ENCODE data around the gene ZNF699. TPM values are rescaled to one million over a fixed set of nuclear protein-coding genes. Genes with fewer than 3 reads are reported as not detected.

Gene ZNF699
- total and polyA plus RNA-seq, 2 of the 4 experiments (the other 2 are of a cell fraction) = 1.3 to 7.3 TPM

- Histone ChIP-seq H2AK5ac (ENCODE audit: low read depth, low read length) (no peak overlapping the region), H2BK15ac (ENCODE audit: low read depth, low read length) (no peak overlapping the region), H3K79me1 (ENCODE audit: low read depth in 1 of 2, low read length in 2 of 2) (no peaks in the 10 kb centered on the region), H3K36me3 (ENCODE audit: control insufficient read depth, insufficient read depth, low read length) (no peaks in the 10 kb centered on the region; the same call in 1 of the 2 replicates), H3K4me1 (ENCODE audit: control insufficient read depth, insufficient read depth, low read length) (no peaks in the 10 kb centered on the region), H2AFZ (replicated peaks; ENCODE audit: low read length, poor library complexity) (no peak overlapping the region), H3K9ac (ENCODE audit: low read depth, low read length) (no peak overlapping the region), H4K20me1 (ENCODE audit: insufficient read depth, low read length) (no peaks in the 10 kb centered on the region), H2BK5ac (ENCODE audit: low read depth, low read length, poor library complexity, severe bottlenecking) (no peak overlapping the region), H3K4me3 (ENCODE audit: insufficient read depth, low read depth, low read length) (no peak overlapping the region), H3K9me1 (ENCODE audit: insufficient read depth, low read length) (no peaks in the 10 kb centered on the region), H3K56ac (ENCODE audit: extremely low read depth, insufficient read depth, low read length) (no peak overlapping the region), H3K4ac (ENCODE audit: low read depth, low read length) (no peak overlapping the region), H4K8ac (ENCODE audit: low read depth in 2 of 2, low read length in 2 of 2) (no peak overlapping the region), H3K27ac (ENCODE audit: insufficient read depth, low read length) (no peak overlapping the region), H4K91ac (ENCODE audit: insufficient read depth, low read depth, low read length) (no peak overlapping the region), H3K9me3 (ENCODE audit: control insufficient read depth, insufficient read depth, low read length) (peaks cover 49% of the 10 kb centered on the region), H3K18ac (ENCODE audit: low read depth, low read length) (no peak overlapping the region), H2BK20ac (ENCODE audit: low read depth, low read length) (no peak overlapping the region), H3K23ac (ENCODE audit: low read depth, low read length) (no peak overlapping the region), H2AK9ac (replicated peaks; ENCODE audit: low read depth, low read length, poor library complexity) (no peak overlapping the region), H3K27me3 (ENCODE audit: control insufficient read depth, insufficient read depth, low read length) (no peaks in the 10 kb centered on the region), H2BK120ac (ENCODE audit: low read depth, low read length) (no peak overlapping the region), H3K4me2 (ENCODE audit: low read depth, low read length) (no peak overlapping the region), H3K14ac (replicated peaks; ENCODE audit: low read depth, low read length) (no peak overlapping the region), H4K5ac (ENCODE audit: low read depth, low read length) (no peak overlapping the region)
- WGBS, 2 experiments (ENCODE audit: extremely low coverage in 2 of 2, insufficient read length in 1 of 2) = no CpG with 5 or more reads among the region's 2 CpGs
- ChIA-PET POLR2A (ENCODE audit: unreplicated experiment) (no interaction called here), CTCF (interaction anchor here (0.7 kb wide), 1 partner anchor 13 kb away, joined by 3 read pairs; no protein-coding TSS in a partner anchor)
- intact Hi-C loops (cut with micrococcal nuclease) = no loop called here
- BruUV-seq (replicated peaks) = no TSS peak
- in situ Hi-C loops (cut with MboI; ENCODE audit: low sequenced_read_pairs) = no loop called here
- DNase-seq (no peak), ATAC-seq (ENCODE audit: low read depth) (no peak)
- TF ChIP-seq NFE2L2 (IDR thresholded peaks at IDR 0.05; ENCODE audit: low read depth, low read length) (no peak), POLR2A (IDR thresholded peaks at IDR 0.05; ENCODE audit: low read depth, low read length) (no peak), RAD21 (IDR thresholded peaks at IDR 0.05; ENCODE audit: low read length) (no peak), MXI1 (IDR thresholded peaks at IDR 0.05; ENCODE audit: borderline replicate concordance, low read depth, low read length) (no peak), BHLHE40 (IDR thresholded peaks at IDR 0.05; ENCODE audit: low read depth, low read length) (no peak), RCOR1 (IDR thresholded peaks at IDR 0.05; ENCODE audit: insufficient replicate concordance, low read length) (no peak), CHD1 (IDR thresholded peaks at IDR 0.05; ENCODE audit: low read depth, low read length) (no peak), MAZ (IDR thresholded peaks at IDR 0.05; ENCODE audit: borderline replicate concordance, low read depth, low read length) (no peak), CEBPB (IDR thresholded peaks at IDR 0.05; ENCODE audit: low read depth, low read length) (no peak), FOS (IDR thresholded peaks at IDR 0.05; ENCODE audit: low read depth, low read length) (no peak)
- dilution Hi-C loops (cut with HindIII; ENCODE audit: low sequenced_read_pairs, unreplicated experiment) = no loop called here
Measured at GRCh38 chr19:9352505-9352904, 42.9 kb upstream of the ZNF699 start.
